ENCODE data around the gene LTB4R2.

The LTB4R2 gene

GRCh38 chr14:24329736-24330135 is 19.8 kb downstream of the LTB4R2 start:
- H3K4me1 ChIP-seq (ENCODE audit: control insufficient read depth in 1 of 2, insufficient read depth in 2 of 2, low read length in 2 of 2), result peaks cover 28 to 48% of the 10 kb centered on the region in 2 donors
- H3K9ac ChIP-seq (ENCODE audit: low read depth in 1 of 2, low read length in 2 of 2), result no peak overlapping the region
- H3K27ac ChIP-seq (ENCODE audit: low read depth, low read length), result no peak overlapping the region
- no peak overlapping the region for H3K4me3 ChIP-seq (ENCODE audit: low read depth in 1 of 2, low read length in 2 of 2)
- no peaks in the 10 kb centered on the region for H3K9me3 ChIP-seq (ENCODE audit: control insufficient read depth in 1 of 2, low read length in 2 of 2)
- peaks cover 6 to 9% of the 10 kb centered on the region in 2 donors for H3K27me3 ChIP-seq (ENCODE audit: control insufficient read depth in 1 of 2, insufficient read depth in 2 of 2, low read length in 2 of 2)
- H3K36me3 ChIP-seq (ENCODE audit: control insufficient read depth in 1 of 2, insufficient read depth in 2 of 2, low read length in 2 of 2), result no peaks in the 10 kb centered on the region

GRCh38 chr14:24330973-24331674 is 21.2 kb downstream of the LTB4R2 start:
- Histone ChIP-seq H3K36me3 (ENCODE audit: control insufficient read depth in 1 of 2, insufficient read depth in 2 of 2, low read length in 2 of 2) (peaks cover 0 to 4% of the 10 kb centered on the region in 2 donors), H3K27me3 (ENCODE audit: control insufficient read depth in 1 of 2, insufficient read depth in 2 of 2, low read length in 2 of 2) (peaks cover 12 to 23% of the 10 kb centered on the region in 2 donors), H3K27ac (ENCODE audit: low read depth, low read length) (no peak overlapping the region), H3K9me3 (ENCODE audit: control insufficient read depth in 1 of 2, low read length in 2 of 2) (no peaks in the 10 kb centered on the region), H3K9ac (ENCODE audit: low read depth in 1 of 2, low read length in 2 of 2) (no peak overlapping the region), H3K4me3 (ENCODE audit: low read depth in 1 of 2, low read length in 2 of 2) (no peak overlapping the region), H3K4me1 (ENCODE audit: control insufficient read depth in 1 of 2, insufficient read depth in 2 of 2, low read length in 2 of 2) (peaks cover 32 to 53% of the 10 kb centered on the region in 2 donors)

- Histone ChIP-seq H3K4me3 (ENCODE audit: low read depth in 1 of 2, low read length in 2 of 2) (peak overlapping the region in 1 of 2 donors; percentile 65), H3K36me3 (ENCODE audit: control insufficient read depth in 1 of 2, insufficient read depth in 2 of 2, low read length in 2 of 2) (peaks cover 0 to 10% of the 10 kb centered on the region in 2 donors), H3K9me3 (ENCODE audit: control insufficient read depth in 1 of 2, low read length in 2 of 2) (no peaks in the 10 kb centered on the region), H3K27ac (ENCODE audit: low read depth, low read length) (no peak overlapping the region), H3K4me1 (ENCODE audit: control insufficient read depth in 1 of 2, insufficient read depth in 2 of 2, low read length in 2 of 2) (peaks cover 32 to 53% of the 10 kb centered on the region in 2 donors), H3K9ac (ENCODE audit: low read depth in 1 of 2, low read length in 2 of 2) (no peak overlapping the region), H3K27me3 (ENCODE audit: control insufficient read depth in 1 of 2, insufficient read depth in 2 of 2, low read length in 2 of 2) (peaks cover 12 to 23% of the 10 kb centered on the region in 2 donors)
These were observed 21.9 kb downstream of the LTB4R2 start for GRCh38 chr14:24331731-24332267.

GRCh38 chr14:24332268-24332993 is 22.5 kb downstream of the LTB4R2 start:
- Histone ChIP-seq H3K4me1 (ENCODE audit: control insufficient read depth in 1 of 2, insufficient read depth in 2 of 2, low read length in 2 of 2) (peaks cover 32 to 49% of the 10 kb centered on the region in 2 donors), H3K27ac (ENCODE audit: low read depth, low read length) (no peak overlapping the region), H3K9ac (ENCODE audit: low read depth in 1 of 2, low read length in 2 of 2) (peak overlapping the region; percentile 23 to 43), H3K9me3 (ENCODE audit: control insufficient read depth in 1 of 2, low read length in 2 of 2) (no peaks in the 10 kb centered on the region), H3K4me3 (ENCODE audit: low read depth in 1 of 2, low read length in 2 of 2) (peak overlapping the region; percentile 65 to 76), H3K36me3 (ENCODE audit: control insufficient read depth in 1 of 2, insufficient read depth in 2 of 2, low read length in 2 of 2) (peaks cover 5 to 16% of the 10 kb centered on the region in 2 donors), H3K27me3 (ENCODE audit: control insufficient read depth in 1 of 2, insufficient read depth in 2 of 2, low read length in 2 of 2) (peaks cover 10 to 23% of the 10 kb centered on the region in 2 donors)

- Histone ChIP-seq H3K9ac (ENCODE audit: low read depth in 1 of 2, low read length in 2 of 2) (no peak within 1 kb of the TSS), H3K36me3 (ENCODE audit: control insufficient read depth in 1 of 2, insufficient read depth in 2 of 2, low read length in 2 of 2) (peaks cover 7 to 25% of the 10 kb centered on the region in 2 donors), H3K27me3 (ENCODE audit: control insufficient read depth in 1 of 2, insufficient read depth in 2 of 2, low read length in 2 of 2) (peaks cover 8 to 23% of the 10 kb centered on the region in 2 donors), H3K9me3 (ENCODE audit: control insufficient read depth in 1 of 2, low read length in 2 of 2) (no peaks in the 10 kb centered on the region), H3K4me1 (ENCODE audit: control insufficient read depth in 1 of 2, insufficient read depth in 2 of 2, low read length in 2 of 2) (peaks cover 45 to 48% of the 10 kb centered on the region in 2 donors), H3K4me3 (ENCODE audit: low read depth in 1 of 2, low read length in 2 of 2) (peak within 1 kb of the TSS; percentile 49 to 57), H3K27ac (ENCODE audit: low read depth, low read length) (peak within 1 kb of the TSS; percentile 14)
These were observed 24.7 kb downstream of the LTB4R2 start, which contains the start of gene ADCY4 for GRCh38 chr14:24334431-24335291. Gene ADCY4 (minus strand): TSS chr14:24335071. CDS start chr14:24334652, 419 bp downstream.

GRCh38 chr14:24335461-24336171 is 25.7 kb downstream of the LTB4R2 start:
- no peaks in the 10 kb centered on the region for H3K9me3 ChIP-seq (ENCODE audit: control insufficient read depth in 1 of 2, low read length in 2 of 2)
- no peak overlapping the region for H3K27ac ChIP-seq (ENCODE audit: low read depth, low read length)
- H3K4me1 ChIP-seq (ENCODE audit: control insufficient read depth in 1 of 2, insufficient read depth in 2 of 2, low read length in 2 of 2), result peaks cover 51% of the 10 kb centered on the region in 2 donors
- no peak overlapping the region for H3K4me3 ChIP-seq (ENCODE audit: low read depth in 1 of 2, low read length in 2 of 2)
- no peak overlapping the region for H3K9ac ChIP-seq (ENCODE audit: low read depth in 1 of 2, low read length in 2 of 2)
- peaks cover 8 to 23% of the 10 kb centered on the region in 2 donors for H3K27me3 ChIP-seq (ENCODE audit: control insufficient read depth in 1 of 2, insufficient read depth in 2 of 2, low read length in 2 of 2)
- H3K36me3 ChIP-seq (ENCODE audit: control insufficient read depth in 1 of 2, insufficient read depth in 2 of 2, low read length in 2 of 2), result peaks cover 7 to 25% of the 10 kb centered on the region in 2 donors

GRCh38 chr14:24337144-24337823 is 27.3 kb downstream of the LTB4R2 start:
- Histone ChIP-seq H3K4me3 (ENCODE audit: low read depth in 1 of 2, low read length in 2 of 2) (no peak overlapping the region), H3K27me3 (ENCODE audit: control insufficient read depth in 1 of 2, insufficient read depth in 2 of 2, low read length in 2 of 2) (peaks cover 8 to 23% of the 10 kb centered on the region in 2 donors), H3K27ac (ENCODE audit: low read depth, low read length) (no peak overlapping the region), H3K9me3 (ENCODE audit: control insufficient read depth in 1 of 2, low read length in 2 of 2) (no peaks in the 10 kb centered on the region), H3K9ac (ENCODE audit: low read depth in 1 of 2, low read length in 2 of 2) (no peak overlapping the region), H3K4me1 (ENCODE audit: control insufficient read depth in 1 of 2, insufficient read depth in 2 of 2, low read length in 2 of 2) (peaks cover 42% of the 10 kb centered on the region in 2 donors), H3K36me3 (ENCODE audit: control insufficient read depth in 1 of 2, insufficient read depth in 2 of 2, low read length in 2 of 2) (peaks cover 7 to 25% of the 10 kb centered on the region in 2 donors)

- Histone ChIP-seq H3K9ac (ENCODE audit: low read depth in 1 of 2, low read length in 2 of 2) (no peak overlapping the region), H3K4me3 (ENCODE audit: low read depth in 1 of 2, low read length in 2 of 2) (no peak overlapping the region), H3K4me1 (ENCODE audit: control insufficient read depth in 1 of 2, insufficient read depth in 2 of 2, low read length in 2 of 2) (peaks cover 37% of the 10 kb centered on the region in 2 donors), H3K36me3 (ENCODE audit: control insufficient read depth in 1 of 2, insufficient read depth in 2 of 2, low read length in 2 of 2) (peaks cover 7 to 25% of the 10 kb centered on the region in 2 donors), H3K9me3 (ENCODE audit: control insufficient read depth in 1 of 2, low read length in 2 of 2) (no peaks in the 10 kb centered on the region), H3K27ac (ENCODE audit: low read depth, low read length) (no peak overlapping the region), H3K27me3 (ENCODE audit: control insufficient read depth in 1 of 2, insufficient read depth in 2 of 2, low read length in 2 of 2) (peaks cover 8 to 23% of the 10 kb centered on the region in 2 donors)
These were observed 27.9 kb downstream of the LTB4R2 start for GRCh38 chr14:24337824-24338175.

GRCh38 chr14:24338843-24339242 is 28.9 kb downstream of the LTB4R2 start:
- Histone ChIP-seq H3K27me3 (ENCODE audit: control insufficient read depth in 1 of 2, insufficient read depth in 2 of 2, low read length in 2 of 2) (peaks cover 8 to 23% of the 10 kb centered on the region in 2 donors), H3K4me3 (ENCODE audit: low read depth in 1 of 2, low read length in 2 of 2) (peak overlapping the region; percentile 88 to 95), H3K36me3 (ENCODE audit: control insufficient read depth in 1 of 2, insufficient read depth in 2 of 2, low read length in 2 of 2) (peaks cover 7 to 25% of the 10 kb centered on the region in 2 donors), H3K9me3 (ENCODE audit: control insufficient read depth in 1 of 2, low read length in 2 of 2) (no peaks in the 10 kb centered on the region), H3K27ac (ENCODE audit: low read depth, low read length) (no peak overlapping the region), H3K9ac (ENCODE audit: low read depth in 1 of 2, low read length in 2 of 2) (peak overlapping the region; percentile 88 to 90), H3K4me1 (ENCODE audit: control insufficient read depth in 1 of 2, insufficient read depth in 2 of 2, low read length in 2 of 2) (peaks cover 30 to 33% of the 10 kb centered on the region in 2 donors)

All from duodenal mucosa (tissue), 2 donors.